GM19099 (cell line): ENCODE data around the gene IRX4.

Source experiments
- POLR2A ChIP-seq: IDR thresholded peaks from 3 replicates; pipeline ENCODE4 v1.6.1; 2011; ENCODE audit warnings: low read depth; ENCODE audit not compliant: insufficient read length; ENCODE audit errors: extremely low read depth

IRX4 gene

DNA sequence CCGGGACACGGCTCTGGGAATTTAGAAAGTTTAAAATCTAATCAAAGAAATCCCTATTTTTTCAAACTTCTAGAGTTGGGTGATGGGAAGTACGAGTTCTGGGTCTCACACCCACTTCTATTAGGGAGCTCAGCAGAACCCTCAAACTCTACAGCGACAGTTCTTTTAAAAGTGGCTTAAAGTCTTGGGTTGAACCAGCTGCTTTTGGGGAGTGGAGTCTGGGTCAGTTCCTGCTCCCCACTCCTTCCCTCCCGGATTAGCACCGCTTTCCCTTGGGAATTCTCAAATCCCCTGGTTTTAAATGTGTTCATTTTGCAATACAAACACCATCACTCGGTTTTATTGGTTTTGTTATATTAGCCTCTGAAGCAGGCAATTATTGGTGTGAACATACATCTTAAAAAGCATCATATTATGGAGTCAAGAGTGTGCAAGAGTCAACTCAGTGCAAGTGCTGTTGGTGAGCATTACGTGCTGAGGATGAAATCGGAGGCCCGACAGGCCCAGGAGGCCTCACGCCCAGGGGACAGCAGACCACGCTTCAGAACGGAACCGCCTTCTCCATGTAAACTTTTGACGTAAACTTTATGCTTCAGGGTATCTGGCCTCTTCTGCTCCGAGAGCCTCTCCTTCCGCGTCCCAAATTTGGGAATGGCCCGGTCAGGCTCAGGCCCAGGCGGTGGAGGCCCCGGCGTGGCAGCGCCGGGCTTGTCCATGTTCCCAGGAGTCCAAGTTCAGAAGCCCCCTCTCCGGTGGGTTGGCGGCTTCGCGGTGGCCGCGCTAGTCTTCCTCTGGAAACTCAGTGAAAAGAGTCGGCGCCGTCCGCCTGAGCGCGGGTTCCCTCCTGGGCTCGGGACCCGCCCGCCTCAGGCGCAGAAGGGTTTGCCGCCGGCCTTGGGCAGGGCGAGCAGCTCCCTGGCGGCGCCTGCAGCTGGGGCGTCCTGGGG lies 5.3 kb downstream of the IRX4 start:
- TF ChIP-seq POLR2A = no peak

DNA sequence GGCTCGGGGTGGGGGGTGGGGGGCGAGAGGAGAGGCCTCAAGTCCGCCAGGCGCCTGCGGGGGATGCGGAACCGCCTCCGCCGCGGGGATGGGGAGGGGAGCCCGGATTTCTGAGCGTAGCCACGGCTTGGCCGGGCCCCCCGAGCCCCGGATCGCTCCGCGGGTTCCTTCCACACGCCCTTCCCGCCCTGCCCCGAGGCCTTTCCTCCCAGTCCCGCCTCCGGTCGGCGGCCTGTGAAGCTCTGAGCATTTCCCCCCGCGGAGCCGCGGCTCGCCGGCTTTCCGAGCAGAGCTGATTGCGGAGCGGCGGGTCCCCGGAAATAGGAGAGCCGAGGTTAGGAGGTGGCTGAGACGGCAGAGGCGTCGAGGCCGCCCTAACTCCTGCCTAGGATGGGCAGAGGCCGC lies 6.1 kb downstream of the IRX4 start:
- TF ChIP-seq POLR2A = no peak

DNA sequence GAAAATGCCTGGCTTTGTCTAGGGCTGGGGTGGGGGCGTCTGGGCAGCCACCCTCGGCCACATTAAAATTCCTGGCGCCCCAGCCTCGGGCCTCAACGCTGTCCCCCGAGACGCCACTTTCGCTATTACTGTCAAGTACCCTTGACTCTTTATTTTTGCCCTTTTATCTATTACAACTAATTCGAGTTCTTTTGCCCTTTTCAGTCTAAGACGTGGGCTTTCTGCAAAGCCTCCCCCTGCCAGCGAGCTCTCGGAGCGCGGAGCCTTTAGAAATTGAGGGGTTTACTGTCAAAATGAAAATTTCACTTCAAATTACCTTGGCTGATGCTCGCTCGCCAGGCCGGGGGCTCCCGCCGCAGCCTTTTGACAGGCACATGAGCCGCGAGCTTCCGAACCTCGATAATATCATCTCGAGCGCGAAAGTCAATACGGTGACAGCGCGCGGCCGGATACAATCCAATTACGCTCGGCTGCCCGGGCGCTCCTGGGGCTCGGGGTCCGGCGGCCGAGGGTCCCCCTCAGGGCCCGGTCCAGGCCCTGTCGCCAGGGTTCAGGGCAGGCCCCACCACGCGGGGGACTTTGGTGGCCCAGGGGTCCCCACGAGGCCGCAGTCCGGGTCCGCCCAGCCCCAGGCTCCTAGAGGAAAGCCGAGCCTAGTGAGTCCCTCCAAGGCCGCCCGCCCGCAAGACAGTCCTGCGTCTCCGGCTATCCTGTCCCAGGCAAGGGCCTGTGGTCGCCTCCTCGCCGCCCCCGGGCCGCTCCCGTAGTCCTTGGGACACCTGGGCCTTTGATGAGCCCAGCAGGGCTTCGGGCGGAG lies 6.7 kb downstream of the IRX4 start:
- TF ChIP-seq POLR2A = no peak

DNA sequence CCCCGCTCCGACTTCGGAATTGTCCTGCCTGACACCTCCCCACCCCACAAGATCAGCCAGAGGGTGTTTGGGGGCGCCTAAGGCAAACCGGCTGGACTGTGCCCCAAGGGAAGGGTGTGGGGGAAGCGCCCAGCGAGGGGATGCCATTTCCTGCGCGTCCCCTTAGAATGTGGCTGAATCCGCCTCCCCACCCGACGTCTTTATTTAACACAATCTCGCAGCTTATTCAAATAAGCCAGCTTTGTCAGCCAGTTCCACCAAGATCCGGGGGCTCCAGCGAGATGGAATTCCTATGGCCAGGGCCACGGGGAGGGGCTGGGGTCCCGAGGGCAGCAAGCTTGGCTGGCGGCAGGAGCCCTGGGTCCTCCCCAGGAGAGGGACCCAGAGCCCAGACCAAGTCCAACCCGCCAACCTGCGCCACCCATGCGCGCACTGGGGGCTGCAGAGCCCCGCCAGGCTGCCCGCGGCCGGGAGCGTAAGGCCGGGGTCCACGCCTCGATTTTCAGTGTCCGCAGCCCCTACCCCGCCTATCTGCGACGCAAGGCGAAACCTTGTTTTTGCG lies 7.4 kb downstream of the IRX4 start:
- no peak for TF ChIP-seq POLR2A

DNA sequence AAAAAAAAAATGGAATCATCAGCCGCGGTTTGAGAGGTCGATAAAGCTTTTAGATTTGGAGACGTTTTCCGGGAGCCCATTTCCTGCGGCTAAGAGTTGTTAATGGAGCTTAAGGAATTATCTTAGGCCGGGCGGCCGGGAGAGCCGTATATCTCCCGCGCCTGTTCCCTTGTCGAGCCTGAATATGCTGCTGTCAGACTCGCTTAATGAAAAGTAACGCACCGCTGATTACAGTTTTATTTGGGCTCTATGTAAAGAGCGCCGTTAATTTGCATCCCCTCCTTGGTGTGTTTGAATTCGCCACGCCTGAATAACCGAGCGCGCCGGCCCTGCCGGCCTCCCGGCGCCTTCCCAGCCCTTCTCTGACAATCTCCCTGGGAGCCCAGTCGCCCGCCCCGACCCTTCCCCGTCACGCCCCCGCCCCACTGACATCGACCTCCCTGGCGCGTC lies 7.9 kb downstream of the IRX4 start:
- TF ChIP-seq POLR2A = no peak

DNA sequence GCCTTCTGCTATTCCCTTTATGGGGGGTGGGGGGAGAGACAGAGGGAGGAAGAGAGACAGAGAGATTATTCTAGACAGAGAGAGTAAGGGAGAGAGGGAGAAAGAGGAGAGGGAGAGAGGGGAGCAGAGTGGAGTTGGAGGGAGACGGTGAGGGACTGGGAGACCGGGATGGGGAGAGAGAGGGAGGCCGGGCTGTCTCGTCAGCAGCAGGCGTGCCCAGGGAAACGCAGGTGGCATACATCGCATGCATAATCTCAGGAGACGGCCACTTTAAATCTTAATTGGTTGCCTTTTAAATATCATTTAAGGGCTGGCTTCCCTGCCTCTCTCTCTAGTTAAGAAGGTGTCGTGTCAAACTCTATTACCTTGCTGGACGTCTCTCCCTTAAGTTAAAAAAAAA lies 8.4 kb downstream of the IRX4 start:
- TF ChIP-seq POLR2A = no peak

DNA sequence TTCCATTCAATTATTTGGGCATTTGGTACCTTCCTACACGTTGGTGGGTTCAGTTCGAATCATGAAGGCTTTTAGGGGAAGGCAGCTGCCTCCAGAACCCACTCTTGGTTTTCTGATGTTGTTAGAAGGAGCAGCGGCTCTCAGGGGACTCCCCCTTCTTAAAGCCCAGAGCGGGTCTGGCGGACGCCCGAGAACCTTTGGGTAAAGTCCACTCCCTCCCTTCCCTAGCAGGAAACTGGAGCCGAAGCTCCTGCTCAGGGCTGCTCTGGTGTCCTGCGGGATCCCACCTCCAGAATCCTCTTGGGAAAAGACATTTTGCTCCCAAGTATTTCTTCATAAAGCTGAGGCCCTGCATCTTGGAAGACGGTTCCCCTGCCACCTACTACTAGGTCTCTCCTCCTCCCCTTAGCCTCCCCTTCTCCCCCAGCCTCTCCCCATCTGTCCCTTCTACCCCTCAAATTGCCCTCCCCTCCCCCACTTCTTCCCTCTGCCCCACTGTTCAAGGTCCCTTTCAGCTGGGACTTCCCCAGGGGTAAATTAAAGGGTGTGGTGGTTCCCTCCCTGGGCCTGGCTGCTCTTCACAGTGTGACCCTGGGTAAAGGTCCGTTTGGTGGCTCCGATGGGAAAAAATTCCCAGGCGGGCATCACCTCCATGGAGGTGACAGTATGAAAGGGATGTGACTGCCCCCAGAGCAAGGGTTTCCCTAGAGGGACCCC lies 9.3 kb downstream of the IRX4 start:
- TF ChIP-seq POLR2A = no peak

DNA sequence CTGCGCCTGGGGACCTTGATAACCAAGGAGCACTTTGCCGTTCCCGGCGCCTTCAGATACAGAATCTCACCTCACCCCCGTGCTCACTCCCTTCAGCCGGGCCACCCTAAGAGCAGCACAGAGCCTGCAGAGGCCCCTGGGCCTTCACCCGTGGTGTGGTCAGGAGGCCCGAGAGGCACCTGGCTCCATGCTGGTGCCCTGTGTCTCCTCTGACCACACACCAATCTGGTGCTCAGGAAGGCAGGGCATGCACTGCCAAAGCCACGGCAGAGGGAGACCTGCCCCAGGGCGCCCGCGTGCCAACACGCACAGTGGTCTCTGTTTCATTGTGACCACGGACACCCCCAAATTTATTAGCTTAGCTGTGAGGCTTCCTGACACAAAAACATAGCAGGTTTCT lies 11.3 kb downstream of the IRX4 start:
- no peak for TF ChIP-seq POLR2A

DNA sequence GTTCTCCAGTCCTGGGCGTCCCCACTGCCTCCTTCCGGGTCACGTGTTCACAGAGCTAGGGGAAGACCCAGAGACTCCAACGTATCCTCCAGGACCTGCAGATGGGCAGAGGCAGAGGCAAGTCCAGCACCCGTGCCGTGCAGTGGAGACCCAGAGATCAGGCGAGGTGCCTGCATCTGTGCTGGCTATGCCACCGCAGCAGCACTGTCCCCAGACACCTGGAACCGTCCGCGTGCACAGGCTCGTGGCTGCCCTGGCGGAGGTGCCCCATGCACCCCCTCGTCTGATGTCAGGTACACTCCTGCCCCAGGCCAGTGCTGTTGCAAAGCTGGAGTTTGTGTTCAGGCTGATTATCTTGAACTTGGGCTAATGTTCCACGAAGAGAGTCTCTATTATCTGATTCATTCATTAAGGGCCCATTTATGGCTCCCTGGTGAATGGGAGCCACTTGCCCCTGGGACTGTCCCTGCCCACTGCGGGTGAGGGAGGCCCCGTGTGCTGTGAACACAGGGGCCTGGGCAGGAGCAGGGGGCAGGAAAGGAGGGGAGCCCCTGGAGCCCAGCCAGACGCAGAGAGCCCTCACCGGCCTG lies 13.7 kb downstream of the IRX4 start:
- no peak for TF ChIP-seq POLR2A

DNA sequence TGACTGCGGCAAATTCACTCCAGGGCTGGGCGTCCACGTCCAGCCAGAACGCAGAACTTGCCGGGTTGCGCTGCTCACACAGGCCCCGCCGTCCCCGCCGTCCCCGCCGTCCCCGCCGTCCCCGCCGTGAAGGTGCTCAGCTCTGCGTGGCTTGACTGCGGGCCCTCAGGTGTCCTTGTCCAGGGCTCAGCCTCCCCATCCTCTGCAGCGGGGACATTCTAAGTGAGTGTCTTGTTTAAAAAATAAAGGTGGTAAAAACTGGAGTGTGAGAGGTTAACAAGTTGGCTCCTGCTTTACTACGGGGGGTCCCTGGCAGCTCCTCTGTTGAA lies 14.9 kb downstream of the IRX4 start:
- no peak for TF ChIP-seq POLR2A

DNA sequence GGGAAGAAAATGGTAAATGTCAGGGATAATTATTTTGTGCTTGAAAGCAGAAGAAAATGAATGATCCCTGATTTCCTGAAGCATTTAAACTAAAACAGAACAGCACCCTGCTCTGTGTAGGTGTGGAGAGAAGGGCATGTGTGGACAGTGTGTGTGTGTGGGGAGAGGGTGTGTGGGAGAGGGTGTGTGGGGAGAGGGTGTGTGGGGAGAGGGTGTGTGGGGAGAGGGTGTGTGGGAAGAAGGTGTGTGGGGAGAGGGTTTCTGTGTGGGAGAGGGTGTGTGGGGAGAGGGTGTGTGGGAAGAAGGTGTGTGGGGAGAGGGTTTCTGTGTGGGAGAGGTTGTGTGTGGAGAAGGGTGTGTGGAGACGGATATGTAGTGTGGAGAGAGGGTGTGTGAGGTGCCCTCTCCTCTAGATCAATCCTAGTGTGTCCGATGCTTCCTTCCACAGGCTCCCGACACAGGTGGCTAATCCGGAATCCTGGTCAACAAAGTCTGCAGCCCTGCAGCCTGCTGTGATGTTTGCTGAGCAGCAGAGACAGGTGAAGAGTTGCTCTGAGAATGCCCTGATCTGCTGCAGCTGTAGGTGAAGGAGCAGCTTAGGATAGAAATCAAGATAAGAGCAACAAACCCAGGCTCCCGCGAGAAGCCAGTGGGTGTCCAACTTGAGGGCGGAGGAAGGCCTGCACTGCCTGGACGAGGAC lies 15.5 kb downstream of the IRX4 start:
- TF ChIP-seq POLR2A = no peak

DNA sequence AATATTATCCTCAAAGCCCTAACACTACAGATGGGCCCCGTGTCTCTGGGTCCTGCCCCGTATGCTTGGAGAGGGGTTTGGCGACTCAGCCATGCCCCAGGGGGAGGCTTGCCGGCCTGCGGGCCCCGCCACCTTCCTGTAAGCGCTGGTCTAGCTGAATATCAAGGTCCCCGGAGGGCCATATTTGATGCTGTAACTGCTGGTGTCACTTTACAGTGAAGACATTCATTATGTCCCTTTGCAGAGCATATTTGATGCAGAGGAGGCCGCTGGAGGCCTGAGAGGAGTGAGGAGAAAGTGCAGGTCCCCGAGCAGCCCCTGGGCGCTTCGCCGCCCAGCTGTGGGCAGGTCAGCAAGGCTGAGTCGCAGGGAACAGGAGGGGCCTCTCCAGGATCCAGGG lies 16.8 kb downstream of the IRX4 start:
- no peak for TF ChIP-seq POLR2A

DNA sequence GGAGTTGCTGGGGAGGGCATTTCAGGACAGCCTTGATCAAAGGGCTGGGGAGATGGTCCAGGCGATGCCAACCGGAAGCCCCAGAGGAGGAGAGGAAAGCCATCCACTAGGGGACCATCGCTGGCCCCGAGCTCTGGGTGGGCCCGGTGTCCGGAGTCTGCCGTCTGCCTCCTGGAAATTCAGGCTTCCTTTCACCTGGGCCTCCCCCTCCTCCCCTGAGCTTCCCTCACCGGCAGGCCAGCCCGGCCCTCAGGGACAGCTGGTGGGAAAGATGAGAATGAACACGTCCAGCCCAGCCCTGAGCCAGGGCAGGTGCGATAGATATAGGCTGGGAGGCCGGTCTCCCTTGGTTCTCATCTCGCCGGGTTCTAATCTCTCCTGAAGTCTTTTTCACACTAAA lies 17.2 kb downstream of the IRX4 start:
- TF ChIP-seq POLR2A = no peak

DNA sequence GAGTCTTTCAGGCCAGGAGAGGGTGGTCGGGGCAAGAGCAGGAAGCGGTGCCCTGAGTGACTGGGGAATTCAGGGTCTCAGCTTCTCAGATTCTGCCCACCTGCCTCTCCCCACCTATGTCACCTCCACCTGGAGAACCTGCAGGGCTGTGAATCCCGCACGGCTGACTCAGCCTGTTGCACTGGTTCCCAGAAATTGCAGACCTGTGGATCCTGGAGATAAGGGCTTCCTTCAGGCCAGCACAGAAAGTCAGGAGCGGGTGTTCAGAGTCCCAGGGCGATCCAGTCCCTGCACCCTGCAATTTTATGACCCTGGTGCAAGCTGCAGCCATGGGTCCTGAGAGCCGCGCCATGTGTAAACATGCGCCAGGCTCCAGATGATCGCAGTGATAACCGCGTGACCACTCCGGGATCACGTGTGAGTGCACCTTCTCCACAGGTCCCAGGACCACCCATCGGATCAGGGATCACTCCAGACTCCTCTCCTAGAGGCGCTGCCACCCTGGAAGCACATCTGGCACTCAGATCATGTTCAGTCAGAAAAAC lies 17.8 kb downstream of the IRX4 start:
- no peak for TF ChIP-seq POLR2A
